ENCODE measurements around the gene MMP24OS.
A peak's percentile ranks its signal among the peaks of the same experiment; 100 is the strongest.
"Not testable (repeated sequence)": the region's sequence is repeated elsewhere in the genome, so short reads cannot be mapped to it uniquely, and the experiment has no call there.

The MMP24OS gene

DNA sequence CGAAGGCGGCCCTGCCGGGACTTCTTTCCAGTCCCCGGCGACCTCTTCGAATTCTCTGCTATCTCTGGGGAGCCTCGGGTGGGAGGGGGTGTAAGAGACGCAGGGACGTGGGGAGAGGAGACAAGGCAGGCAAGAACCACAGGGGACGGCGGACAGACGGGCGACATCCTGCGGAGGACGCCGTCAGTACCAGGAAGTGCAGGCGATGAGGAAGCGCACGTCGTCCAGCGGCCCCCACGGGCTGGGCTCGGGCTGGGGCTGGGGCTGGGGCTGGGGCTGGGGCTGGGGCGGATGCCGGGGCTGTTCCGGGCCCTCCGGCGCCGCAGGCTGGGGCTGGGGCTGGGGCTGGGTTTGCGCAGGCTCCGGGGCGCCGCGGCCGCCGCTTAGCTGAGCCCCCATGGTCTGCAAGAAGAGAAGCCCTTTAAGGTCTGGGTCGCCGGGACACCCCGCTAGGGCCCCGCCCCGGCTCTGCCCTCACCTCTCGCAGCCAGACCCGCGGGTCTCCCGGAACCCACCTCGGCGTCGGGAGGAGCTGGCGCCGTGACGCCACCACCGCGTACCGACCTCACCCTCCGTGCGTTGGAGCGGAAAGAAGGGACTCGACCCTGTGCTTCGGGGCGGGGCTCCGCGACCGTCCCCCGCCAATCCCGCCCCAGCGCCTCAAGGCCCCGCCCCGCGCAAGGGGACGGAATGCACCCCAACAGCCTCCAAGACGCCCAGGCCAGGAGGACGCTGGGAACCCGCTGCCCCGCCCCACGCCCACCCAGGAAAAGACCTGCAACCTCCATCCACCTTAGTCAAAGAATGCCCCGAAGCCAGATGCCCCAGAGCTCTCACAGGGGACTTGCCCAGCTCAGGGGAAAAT, at the start of gene MMP24OS:
Gene MMP24OS (minus strand): TSS at position 592 of the 865 bp plus-strand sequence. CDS start 193 bp downstream, at position 399.
- peak; percentile 90 for DNase-seq (ENCODE audit: low spot score)

DNA sequence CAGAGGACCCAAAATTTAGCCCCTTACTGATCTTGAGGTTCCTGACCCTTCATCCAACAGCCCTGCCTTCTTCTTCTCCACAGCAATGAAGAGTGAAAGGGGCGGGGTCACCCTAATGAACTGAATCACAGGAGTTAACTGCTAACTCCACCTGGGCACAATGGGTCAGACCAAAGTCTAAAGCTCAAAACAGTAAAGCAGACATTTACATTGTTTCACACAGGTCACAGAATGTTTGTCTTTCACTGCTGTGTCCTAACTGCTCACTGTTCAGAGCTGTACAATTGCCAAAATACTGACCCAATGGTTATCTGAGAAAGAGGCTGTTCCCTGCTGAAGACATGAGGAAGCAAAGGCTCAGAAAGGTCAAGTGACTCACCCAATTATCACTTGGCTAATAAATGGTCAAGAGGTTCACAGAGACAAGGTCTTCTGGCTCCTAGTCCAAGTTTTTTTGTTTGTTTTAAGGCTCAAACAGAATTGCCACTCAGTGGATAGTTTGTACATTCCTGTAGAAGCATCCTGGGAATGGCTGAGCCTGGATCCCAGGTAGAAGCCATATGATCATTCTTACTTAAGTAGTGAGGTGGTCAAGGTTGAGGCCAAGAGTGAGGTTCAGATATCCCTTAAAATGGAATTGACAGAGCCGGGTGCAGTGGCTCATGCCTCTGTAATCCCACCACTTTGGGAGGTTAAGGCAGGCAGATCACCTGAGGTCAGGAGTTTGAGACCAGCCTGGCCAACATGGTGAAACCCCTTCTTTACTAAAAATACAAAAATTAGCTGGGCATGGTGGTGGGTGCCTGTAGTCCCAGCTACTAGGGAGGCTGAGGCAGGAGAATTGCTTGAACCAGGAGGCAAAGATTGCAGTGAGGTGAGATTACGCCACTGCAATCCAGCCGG, 49.4 kb upstream of the MMP24OS start:
- no peak for DNase-seq (ENCODE audit: low spot score)

GRCh38 chr20:35326740-35327073, 48.8 kb upstream of the MMP24OS start:
- no peak for DNase-seq (ENCODE audit: low spot score)

DNA sequence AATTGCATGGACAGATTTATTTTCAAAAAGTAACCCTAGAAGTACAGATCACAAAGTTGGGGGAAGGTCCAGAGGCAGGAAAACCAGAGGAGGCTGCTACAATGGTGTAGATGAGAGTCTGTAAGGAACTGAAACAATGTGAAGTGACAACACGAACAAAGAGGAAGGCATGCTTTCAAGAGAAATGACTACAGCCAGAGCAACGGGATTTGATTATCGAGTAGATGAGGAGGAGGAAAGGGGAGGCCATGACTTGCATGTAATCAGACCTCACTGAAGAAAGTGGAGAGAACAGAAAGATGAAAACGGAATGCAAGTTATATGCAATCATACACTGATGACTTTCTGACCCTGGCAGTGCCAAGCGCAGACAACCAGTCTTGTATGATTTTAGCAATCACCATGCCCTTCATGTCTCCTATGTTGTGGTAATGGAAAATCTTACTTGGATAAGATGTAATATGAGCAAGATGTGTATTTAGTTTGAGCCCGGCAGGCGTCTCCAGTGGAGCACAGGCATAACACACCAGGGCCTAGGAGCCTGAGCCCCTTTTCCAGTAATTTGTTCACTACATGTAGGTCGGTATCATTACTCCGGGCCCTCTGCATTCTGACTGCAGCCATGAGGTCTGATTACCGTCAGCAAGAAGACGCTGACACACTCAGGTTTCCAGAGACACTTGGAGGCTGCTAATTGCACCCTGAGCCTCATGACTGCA, 48.3 kb upstream of the MMP24OS start:
- DNase-seq (ENCODE audit: low spot score) = no peak

- no peak for DNase-seq (ENCODE audit: low spot score)
These were observed 47.5 kb upstream of the MMP24OS start for GRCh38 chr20:35325401-35325800.

GRCh38 chr20:35320396-35321126, 42.6 kb upstream of the MMP24OS start:
- DNase-seq (ENCODE audit: low spot score) = no peak

- DNase-seq (ENCODE audit: low spot score) = no peak
These were observed 41.9 kb upstream of the MMP24OS start for GRCh38 chr20:35319871-35320197.

GRCh38 chr20:35319192-35319870, 41.4 kb upstream of the MMP24OS start:
- no peak for DNase-seq (ENCODE audit: low spot score)

GRCh38 chr20:35318502-35319157, 40.7 kb upstream of the MMP24OS start:
- DNase-seq (ENCODE audit: low spot score) = no peak

DNA sequence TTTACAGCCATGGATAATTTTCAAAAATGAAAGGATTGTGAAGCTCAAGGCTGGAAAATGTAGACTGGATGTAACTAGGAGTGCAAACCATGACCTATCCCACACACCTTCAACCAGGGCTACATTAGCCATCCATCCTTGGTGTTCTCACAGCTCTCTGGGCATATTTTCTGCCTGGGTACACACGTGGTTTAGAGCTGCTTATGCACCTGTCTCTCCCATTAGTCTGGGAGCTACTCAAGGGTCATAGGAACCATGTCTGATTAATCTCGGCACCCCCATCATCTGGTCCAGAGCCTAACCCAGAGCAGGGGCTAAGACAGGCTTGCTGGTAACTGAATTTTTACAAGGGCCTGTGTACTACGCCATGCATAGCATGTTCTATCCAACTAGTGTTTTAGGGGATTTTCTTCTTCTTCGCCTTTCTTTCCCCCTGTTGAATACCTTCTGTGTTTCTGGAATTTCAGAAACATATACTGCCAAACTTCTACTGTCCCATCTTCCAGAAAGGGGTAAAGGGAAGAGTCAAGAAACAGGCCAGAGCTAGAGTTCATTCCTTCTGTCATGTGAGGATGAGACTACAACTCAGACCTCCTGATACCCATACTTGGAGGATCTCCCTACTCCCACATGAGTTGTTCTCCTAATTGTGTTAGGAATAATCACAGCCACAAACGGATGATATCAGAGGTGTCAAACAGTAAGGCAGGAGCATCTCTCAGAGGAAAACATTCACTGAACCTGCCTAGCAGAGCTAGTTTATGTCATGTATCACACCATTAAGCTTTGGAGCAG, 39.7 kb upstream of the MMP24OS start:
- DNase-seq (ENCODE audit: low spot score) = no peak

- DNase-seq (ENCODE audit: low spot score) = no peak
These were observed 38.2 kb upstream of the MMP24OS start for GRCh38 chr20:35316086-35316485.

DNA sequence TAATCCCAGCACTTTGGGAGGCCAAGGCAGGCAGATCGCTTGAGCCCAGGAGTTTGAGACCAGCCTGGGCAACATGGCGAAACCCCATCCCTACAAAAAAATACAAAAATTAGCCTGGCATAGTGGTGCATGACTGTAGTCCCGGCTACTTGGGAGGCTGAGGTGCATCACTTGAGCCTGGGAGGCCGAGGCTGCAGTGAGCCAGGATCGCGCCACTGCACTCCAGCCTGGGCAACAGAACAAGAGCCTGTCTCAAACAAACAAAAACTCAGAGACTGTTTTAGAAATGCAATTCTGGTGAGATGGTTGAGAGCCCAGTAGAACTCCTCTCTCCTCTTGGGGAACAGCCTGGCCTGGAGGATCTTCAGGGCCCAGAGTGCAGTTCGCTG, 37.7 kb upstream of the MMP24OS start:
- DNase-seq (ENCODE audit: low spot score) = not testable (repeated sequence)

- DNase-seq (ENCODE audit: low spot score) = no peak
These were observed 37.1 kb upstream of the MMP24OS start for GRCh38 chr20:35314816-35315631.

DNA sequence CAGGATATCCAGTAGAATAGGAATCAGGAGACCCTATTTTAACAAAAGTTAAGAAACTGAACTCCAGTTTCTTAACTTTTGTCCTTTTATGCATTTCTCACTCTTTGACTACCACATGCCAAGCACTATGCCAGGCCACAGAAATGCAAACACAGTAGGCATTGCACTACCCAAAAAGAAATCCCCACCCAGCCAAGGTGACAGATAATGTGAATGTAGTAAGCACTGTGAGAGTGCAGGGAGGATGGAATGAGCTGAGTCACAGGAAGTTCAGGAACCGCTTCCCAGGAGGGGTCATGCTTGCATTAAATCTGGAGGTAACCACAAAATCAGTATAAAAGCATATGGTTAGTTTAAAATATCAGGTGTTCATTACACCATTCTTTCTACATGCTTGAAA, 34.4 kb upstream of the MMP24OS start:
- no peak for DNase-seq (ENCODE audit: low spot score)

DNA sequence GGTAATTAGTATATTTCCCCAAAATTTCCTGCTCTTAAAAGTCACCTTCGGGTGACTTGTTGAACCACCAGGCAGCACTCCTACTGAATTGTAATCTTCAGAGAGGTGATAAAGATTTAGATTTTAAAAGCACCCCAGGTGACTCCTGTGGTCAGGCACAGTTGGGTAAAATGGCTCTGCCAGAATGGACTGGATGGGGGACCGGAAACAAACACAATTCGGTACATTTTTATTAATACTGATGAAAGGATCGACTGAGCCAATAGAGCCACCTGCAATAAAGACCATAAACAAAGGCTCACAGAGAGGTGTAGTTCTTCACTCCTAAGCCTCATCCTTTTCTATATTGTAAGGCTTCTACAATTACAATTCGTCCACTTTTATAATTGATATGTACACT, 33.9 kb upstream of the MMP24OS start:
- no peak for DNase-seq (ENCODE audit: low spot score)

DNA sequence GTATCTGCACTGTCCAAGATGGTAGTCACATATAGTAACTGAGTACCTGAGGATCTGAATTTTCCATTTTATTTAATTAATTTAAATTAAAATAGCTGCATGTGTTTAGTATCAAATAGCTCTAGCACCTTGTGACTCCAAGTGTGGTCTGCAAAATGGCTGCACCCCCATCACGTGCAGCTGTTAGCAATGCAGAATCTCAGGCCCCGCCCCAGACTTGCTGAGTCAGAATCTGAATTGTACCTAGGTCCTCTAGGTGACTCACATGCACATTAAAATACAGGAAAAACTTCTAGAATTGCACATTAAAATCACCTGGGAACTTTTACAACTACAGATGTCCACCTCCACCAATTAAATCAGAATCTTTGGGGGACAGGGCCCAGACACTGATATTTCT, 33.5 kb upstream of the MMP24OS start:
- DNase-seq (ENCODE audit: low spot score) = no peak

GRCh38 chr20:35307666-35308653, 30.0 kb upstream of the MMP24OS start:
- no peak for DNase-seq (ENCODE audit: low spot score)

Data from left forelimb (tissue), 1 donor.